Stimulated activated CD4-positive, alpha-beta T cell treated with anti-CD3 and anti-CD28 coated beads, Interleukin-12 subunit alpha, Interleukin-12 subunit beta, amount 100 ng/mL, for 24 hours (primary cell): Measurements from ENCODE around the gene SYT7.
"Not testable (repeated sequence)": the region's sequence is repeated elsewhere in the genome, so short reads cannot be mapped to it uniquely, and the experiment has no call there.

Experiments used
- DNase-seq, 2 experiments: peaks; one replicate each; pipeline ENCODE4 v3.0.0-alpha.2; 2020; ENCODE audit warnings: low read depth in 2 of 2

Gene SYT7

DNA sequence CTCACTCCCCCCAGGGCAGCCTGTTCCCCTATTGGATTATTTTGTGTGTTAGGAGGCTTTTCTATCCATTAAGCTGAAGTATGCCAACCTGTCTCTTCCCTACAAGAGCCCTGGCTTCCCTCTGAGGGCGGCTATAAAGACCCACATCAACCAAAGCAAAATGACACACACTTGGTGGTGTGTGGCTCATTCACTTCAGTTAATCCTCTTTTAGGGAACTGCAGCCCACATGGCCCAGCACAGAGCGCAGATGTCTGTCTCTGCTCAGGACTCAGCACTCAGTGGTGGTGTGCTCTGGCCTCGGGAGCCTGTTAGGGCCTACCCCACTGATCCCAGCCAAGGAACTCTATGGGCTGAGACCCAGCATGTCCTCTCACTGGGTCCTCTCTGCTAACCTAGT is 104.5 kb downstream of the SYT7 start:
- no peak for DNase-seq

DNA sequence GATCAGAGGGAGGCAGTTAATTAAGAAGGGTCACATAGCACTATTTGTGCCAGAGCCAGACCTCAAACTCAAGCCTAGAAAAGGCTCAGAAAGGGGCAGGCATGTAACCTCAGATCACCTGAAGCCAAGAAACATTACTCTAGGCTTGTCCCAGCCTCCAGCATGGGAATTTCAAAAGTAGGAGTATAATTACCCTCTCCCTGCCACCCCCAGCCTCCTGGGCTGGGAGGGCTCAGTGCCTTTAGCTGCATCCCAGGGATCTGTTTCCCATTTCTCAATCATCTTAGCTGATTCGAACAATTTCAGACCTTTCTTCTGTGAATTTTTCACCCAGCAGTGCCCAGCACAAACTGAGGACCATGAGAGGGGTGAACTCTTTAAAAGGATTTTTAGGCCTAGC is 105.4 kb downstream of the SYT7 start:
- no peak for DNase-seq

DNA sequence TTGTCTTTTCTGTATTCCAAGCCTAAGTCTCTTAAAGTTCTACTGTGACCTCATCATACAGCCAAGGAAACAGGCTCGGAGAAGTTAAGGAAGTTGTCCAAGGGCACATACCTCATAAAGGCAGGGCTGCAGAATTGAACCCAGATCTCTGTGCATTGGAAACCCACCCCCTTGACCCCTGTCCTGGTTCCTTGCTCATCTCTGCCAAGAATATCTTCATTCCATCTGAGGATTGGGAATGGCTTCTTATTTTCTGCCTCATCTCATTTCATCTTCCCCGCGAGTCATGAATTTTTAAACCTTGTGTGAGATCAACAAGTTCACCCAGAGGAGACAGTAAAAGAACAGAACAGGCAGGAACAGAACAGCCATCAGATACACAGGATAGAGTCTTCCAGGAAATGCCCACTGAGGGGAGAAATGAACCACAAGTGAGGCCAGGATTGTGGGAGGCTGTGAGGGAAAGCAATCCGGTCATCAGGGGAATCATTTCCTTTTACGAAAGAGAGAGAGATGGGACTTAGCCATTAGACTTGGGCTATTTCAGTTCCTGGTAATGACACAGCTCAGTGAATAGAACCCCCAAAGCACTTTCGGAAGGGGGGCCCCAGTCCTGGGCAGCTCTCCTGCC is 106.7 kb downstream of the SYT7 start:
- no peak for DNase-seq

DNA sequence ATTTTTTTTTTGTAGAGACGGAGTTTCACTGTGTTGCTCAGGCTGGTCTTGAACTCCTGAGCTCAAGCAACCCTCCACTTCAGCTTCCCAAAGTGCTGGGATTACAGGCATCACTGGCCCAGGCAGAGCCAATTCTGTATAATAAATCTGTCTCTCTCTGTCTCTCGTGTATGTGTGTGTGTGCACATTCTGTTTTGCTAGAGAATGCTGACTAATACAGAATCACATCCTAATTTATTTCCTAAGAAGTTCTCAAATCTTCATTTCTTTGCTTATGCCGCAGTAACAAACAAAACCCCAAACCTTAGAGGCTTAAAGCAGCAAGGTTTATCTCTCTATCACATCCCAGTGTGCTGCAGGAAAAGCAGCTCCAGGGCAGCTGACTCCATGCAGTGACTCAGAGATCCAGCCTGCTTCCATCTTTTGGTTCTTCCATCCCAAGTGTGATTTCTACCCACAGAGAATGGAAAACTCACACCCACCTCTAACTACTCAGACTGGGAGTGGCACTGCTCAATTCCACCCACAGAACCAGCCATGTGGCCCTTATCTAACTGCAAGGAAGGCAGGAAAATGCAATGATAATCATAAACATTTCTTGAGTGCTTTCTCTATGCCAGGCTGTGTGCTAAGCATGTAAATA is 107.4 kb downstream of the SYT7 start:
- no peak for DNase-seq

DNA sequence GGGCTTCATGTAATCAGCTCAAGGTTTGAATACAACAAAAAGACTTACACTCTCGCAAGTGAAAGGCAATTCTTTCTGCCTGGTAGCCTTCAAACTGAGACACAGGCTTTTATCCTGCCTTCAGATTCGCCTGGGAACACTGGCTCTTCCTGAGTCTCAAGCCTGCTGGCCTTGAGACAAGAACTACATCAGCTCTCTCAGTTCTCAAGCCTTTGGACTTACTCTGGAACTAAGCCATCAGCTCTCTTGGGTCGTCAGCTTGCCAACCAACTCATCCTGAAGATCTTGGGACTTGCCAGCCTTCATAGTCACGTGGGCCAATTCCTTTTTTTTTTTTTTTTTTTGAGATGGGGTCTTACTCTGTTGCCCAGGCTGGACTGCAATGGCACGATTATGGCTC is 108.0 kb downstream of the SYT7 start:
- DNase-seq, result no peak

DNA sequence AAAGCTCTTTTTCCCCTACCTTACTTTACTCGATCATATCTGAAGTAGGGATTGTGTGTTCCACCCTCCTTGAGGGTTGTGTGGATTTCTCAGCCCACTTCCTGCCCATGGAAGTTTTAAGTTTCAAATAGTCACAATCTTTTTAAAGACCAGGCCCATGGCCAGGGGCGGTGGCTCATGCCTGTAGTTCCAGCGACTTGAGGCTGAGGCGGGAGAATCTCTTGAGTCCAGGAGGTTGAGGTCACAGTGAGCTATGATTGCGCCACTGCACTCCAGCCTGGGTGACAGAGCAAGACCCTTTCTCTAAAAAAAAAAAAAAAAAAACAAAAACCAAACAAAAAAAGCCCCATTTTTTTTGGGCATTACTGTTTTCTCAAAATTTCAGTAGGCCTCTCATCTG is 108.6 kb downstream of the SYT7 start:
- DNase-seq, result no peak

DNA sequence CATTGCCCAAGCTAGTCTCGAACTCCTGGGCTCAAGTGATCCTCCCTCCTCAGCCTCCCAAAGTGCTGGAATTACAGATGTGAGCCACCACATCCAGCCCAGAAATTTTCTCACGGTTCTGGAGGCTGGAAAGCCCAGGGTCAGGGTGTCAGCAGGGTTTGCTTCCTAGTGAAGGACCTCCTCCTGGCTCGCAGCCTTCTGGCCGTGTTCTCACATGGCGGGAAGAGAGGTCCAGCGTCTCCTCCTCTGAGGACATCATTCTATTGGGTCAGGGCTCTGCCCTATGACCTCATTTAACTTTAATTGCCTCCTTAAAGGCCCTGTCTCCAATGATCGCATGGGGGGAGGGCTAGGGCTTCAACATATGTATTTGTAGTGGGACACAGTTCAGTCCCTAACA is 112.9 kb downstream of the SYT7 start:
- no peak for DNase-seq

DNA sequence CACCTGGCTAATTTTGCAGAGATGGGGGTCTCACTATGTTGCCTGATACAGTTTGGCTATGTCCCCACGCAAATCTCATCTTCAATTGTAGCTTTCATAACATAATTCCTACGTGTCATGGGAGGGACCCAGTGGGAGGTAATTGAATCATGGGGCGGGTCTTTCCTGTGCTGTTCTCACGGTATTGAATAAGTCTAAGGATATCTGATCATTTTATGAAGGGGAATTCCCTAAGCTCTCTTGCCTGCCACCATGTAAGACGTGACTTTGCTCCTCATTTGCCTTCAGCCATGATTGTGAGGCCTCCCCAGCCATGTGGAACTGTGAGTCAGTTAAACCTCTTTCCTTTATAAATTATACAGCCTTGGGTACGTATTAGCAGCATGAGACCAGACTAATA is 113.3 kb downstream of the SYT7 start:
- not testable (repeated sequence) for DNase-seq
